Uterus (tissue), 2 donors: ENCODE results near the gene EID3.

Experiments
- POLR2A ChIP-seq, 2 donors: fragments of 450-650 bp; IDR thresholded peaks; one replicate each; pipeline ENCODE4 v1.6.1; 2016; ENCODE audit warnings: antibody characterized with exemption in 2 of 2, mild to moderate bottlenecking in 1 of 2, moderate library complexity in 1 of 2
- TF ChIP-seq, protein P1 (sequence below), 4 experiments: fragments of 200-600 bp in 2 of 4; fragments of 450-650 bp in 2 of 4; sonication (generic) in 2 of 4; IDR thresholded peaks; one replicate each; pipeline ENCODE4 v1.5.1; 2016 to 2019; ENCODE audit warnings: antibody characterized with exemption in 4 of 4, mild to moderate bottlenecking in 2 of 4, moderate library complexity in 1 of 4

DNA sequence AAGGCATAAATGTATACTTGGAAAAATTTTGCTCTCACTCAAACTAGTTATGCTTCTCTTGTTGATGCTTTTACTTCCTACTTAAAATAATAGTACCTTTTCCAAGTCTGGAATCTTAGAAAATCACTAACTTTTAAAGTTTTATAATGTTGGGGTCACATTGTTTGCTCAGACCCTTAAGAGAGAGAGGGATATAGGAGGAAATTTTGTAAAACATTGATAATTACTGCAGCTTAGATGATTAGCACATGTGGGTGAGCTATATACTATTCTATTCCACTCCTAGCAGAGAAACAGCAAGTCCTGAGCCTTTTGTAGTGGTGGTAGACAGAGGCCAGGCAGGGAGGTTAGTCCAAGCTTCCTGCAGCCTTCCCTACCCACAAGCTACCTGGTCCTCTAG, 13.4 kb downstream of the EID3 start:
- TF ChIP-seq POLR2A (IDR thresholded peaks at IDR 0.05): no peak
- TF ChIP-seq, protein P1, sequence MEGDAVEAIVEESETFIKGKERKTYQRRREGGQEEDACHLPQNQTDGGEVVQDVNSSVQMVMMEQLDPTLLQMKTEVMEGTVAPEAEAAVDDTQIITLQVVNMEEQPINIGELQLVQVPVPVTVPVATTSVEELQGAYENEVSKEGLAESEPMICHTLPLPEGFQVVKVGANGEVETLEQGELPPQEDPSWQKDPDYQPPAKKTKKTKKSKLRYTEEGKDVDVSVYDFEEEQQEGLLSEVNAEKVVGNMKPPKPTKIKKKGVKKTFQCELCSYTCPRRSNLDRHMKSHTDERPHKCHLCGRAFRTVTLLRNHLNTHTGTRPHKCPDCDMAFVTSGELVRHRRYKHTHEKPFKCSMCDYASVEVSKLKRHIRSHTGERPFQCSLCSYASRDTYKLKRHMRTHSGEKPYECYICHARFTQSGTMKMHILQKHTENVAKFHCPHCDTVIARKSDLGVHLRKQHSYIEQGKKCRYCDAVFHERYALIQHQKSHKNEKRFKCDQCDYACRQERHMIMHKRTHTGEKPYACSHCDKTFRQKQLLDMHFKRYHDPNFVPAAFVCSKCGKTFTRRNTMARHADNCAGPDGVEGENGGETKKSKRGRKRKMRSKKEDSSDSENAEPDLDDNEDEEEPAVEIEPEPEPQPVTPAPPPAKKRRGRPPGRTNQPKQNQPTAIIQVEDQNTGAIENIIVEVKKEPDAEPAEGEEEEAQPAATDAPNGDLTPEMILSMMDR (IDR thresholded peaks at IDR 0.05): no peak
